Uterus (tissue), 2 donors: ENCODE measurements around the gene FHIP1B.

ENCODE experiments used
- POLR2A ChIP-seq, 2 donors: fragments of 450-650 bp; IDR thresholded peaks; one replicate each; pipeline ENCODE4 v1.6.1; 2016; ENCODE audit warnings: antibody characterized with exemption in 2 of 2, mild to moderate bottlenecking in 1 of 2, moderate library complexity in 1 of 2
- TF ChIP-seq, protein P1 (sequence below), 4 experiments: fragments of 200-600 bp in 2 of 4; fragments of 450-650 bp in 2 of 4; sonication (generic) in 2 of 4; IDR thresholded peaks; one replicate each; pipeline ENCODE4 v1.5.1; 2016 to 2019; ENCODE audit warnings: antibody characterized with exemption in 4 of 4, mild to moderate bottlenecking in 2 of 4, moderate library complexity in 1 of 4

DNA sequence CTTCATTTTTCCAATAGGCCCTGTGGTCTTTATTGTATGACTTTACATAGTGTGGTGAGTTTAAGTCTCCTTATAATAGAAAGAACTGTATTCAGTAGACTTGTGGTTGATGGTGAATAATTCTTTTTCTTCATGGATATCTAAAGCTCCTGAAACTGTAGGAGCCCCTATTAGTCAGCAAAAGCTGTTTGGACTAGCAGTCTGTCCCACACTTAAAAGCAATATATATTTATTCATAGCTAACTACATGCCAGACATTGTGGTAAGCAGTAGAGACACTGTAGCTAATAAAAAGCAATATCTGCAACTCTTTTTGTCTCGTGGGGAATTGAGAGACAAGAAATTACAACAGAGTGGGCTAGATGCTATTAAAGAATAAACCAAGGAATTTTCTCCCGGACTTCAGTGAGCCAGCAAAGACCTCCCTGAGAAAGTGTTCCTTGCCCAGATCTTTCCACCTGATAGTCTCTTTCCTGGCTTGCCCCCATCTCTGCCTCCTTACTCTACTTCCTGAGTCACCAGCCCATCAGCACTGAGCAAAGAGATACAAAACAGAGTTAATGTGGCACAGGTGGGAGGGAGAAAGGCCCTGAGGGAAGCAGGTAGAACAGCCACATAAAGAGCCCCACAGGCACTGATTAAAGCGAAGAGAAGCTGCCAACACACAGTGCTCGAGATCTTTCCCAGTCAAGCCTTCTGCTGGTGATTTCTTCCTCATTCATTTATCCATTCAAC, 36.8 kb downstream of the FHIP1B start:
- TF ChIP-seq, protein P1, sequence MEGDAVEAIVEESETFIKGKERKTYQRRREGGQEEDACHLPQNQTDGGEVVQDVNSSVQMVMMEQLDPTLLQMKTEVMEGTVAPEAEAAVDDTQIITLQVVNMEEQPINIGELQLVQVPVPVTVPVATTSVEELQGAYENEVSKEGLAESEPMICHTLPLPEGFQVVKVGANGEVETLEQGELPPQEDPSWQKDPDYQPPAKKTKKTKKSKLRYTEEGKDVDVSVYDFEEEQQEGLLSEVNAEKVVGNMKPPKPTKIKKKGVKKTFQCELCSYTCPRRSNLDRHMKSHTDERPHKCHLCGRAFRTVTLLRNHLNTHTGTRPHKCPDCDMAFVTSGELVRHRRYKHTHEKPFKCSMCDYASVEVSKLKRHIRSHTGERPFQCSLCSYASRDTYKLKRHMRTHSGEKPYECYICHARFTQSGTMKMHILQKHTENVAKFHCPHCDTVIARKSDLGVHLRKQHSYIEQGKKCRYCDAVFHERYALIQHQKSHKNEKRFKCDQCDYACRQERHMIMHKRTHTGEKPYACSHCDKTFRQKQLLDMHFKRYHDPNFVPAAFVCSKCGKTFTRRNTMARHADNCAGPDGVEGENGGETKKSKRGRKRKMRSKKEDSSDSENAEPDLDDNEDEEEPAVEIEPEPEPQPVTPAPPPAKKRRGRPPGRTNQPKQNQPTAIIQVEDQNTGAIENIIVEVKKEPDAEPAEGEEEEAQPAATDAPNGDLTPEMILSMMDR (IDR thresholded peaks at IDR 0.05): no peak
- no peak for TF ChIP-seq POLR2A (IDR thresholded peaks at IDR 0.05)
